ENCODE results near the gene TREML4. TPM values are rescaled to one million over a fixed set of nuclear protein-coding genes. Genes with fewer than 3 reads are reported as not detected.
"Not testable (repeated sequence)": the region's sequence is repeated elsewhere in the genome, so short reads cannot be mapped to it uniquely, and the experiment has no call there.

TREML4 gene
- total RNA-seq, 1 donor from 2014 or later, result not detected

DNA sequence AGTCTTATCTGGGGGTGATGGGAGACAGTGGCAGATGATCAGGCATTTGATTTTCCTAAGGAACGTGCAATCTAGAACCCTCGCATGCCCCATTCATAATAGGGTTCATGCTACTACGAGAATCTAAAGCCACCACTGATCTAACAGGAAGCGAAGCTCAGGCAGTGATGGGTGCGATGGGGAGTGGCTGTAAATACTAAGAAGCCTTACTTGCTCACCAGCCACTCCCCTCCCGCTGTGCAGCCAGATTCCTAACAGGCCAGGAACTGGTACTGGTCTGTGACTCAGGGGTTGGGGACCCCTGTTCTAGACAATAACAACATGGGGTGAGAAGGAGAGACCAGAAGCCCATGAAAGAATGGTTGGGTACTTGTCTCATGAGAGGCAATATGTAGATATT lies 4.5 kb downstream of the TREML4 start:
- TF ChIP-seq, protein P1, sequence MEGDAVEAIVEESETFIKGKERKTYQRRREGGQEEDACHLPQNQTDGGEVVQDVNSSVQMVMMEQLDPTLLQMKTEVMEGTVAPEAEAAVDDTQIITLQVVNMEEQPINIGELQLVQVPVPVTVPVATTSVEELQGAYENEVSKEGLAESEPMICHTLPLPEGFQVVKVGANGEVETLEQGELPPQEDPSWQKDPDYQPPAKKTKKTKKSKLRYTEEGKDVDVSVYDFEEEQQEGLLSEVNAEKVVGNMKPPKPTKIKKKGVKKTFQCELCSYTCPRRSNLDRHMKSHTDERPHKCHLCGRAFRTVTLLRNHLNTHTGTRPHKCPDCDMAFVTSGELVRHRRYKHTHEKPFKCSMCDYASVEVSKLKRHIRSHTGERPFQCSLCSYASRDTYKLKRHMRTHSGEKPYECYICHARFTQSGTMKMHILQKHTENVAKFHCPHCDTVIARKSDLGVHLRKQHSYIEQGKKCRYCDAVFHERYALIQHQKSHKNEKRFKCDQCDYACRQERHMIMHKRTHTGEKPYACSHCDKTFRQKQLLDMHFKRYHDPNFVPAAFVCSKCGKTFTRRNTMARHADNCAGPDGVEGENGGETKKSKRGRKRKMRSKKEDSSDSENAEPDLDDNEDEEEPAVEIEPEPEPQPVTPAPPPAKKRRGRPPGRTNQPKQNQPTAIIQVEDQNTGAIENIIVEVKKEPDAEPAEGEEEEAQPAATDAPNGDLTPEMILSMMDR (IDR thresholded peaks at IDR 0.05; ENCODE audit: insufficient read depth, low read length, poor library complexity, severe bottlenecking), result no peak
- H3K36me3 ChIP-seq (ENCODE audit: control insufficient read depth, insufficient read depth, low read length), result no peaks in the 10 kb centered on the region
- no peak for DNase-seq (ENCODE audit: low read depth)
- peaks cover 3% of the 10 kb centered on the region for H3K27me3 ChIP-seq (ENCODE audit: control insufficient read depth, insufficient read depth, low read length)
- no peak overlapping the region for H3K4me3 ChIP-seq (ENCODE audit: low read depth, low read length)

DNA sequence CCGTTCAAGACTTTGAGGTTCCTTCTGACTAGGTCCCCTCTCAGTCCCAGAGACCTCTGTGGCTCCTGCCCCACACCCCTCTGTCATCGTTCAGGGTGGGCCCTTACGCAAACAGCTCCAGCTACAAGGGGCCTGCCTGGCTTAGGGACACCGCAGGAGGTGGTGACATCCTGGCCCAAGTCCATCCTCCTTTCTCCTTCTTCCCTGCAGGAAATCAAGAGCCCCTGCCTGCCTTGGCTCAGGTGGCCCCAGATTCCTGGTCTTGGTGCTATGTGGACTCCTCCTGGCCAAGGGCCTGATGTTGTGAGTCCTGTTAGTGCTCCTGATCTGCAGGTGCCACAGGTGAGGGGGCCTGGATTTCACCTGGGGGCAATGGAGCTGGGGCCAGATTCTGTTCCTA lies 8.1 kb downstream of the TREML4 start:
- no peak for DNase-seq (ENCODE audit: low read depth)
- TF ChIP-seq, protein P1 (IDR thresholded peaks at IDR 0.05; ENCODE audit: insufficient read depth, low read length, poor library complexity, severe bottlenecking), result no peak
- H3K27me3 ChIP-seq (ENCODE audit: control insufficient read depth, insufficient read depth, low read length), result peaks cover 13% of the 10 kb centered on the region
- H3K4me3 ChIP-seq (ENCODE audit: low read depth, low read length), result no peak overlapping the region
- H3K36me3 ChIP-seq (ENCODE audit: control insufficient read depth, insufficient read depth, low read length), result no peaks in the 10 kb centered on the region

DNA sequence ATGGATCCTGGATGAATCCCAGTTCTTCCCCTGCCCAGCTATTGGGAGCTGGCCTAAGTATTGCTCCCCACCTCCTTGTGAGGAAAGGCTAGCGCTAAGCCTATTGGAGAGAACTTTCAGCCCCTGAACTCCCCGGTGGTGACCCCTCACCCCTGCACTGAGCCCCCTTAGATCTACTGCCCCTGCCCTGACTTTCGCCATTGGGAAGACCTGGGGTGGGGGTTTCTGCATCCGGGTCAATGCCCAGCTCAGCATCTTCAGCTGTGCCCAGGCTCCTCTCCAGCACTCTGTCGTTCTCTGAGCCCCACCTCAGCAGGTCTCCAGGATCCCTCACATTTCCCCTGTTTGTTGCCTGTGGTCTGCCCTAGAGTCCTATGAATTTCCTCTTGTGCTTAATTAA lies 9.0 kb downstream of the TREML4 start:
- Histone ChIP-seq H3K4me3 (ENCODE audit: low read depth, low read length) (no peak overlapping the region), H3K27me3 (ENCODE audit: control insufficient read depth, insufficient read depth, low read length) (peaks cover 13% of the 10 kb centered on the region), H3K36me3 (ENCODE audit: control insufficient read depth, insufficient read depth, low read length) (no peaks in the 10 kb centered on the region)
- TF ChIP-seq, protein P1 (IDR thresholded peaks at IDR 0.05; ENCODE audit: insufficient read depth, low read length, poor library complexity, severe bottlenecking), result no peak
- DNase-seq (ENCODE audit: low read depth), result no peak

DNA sequence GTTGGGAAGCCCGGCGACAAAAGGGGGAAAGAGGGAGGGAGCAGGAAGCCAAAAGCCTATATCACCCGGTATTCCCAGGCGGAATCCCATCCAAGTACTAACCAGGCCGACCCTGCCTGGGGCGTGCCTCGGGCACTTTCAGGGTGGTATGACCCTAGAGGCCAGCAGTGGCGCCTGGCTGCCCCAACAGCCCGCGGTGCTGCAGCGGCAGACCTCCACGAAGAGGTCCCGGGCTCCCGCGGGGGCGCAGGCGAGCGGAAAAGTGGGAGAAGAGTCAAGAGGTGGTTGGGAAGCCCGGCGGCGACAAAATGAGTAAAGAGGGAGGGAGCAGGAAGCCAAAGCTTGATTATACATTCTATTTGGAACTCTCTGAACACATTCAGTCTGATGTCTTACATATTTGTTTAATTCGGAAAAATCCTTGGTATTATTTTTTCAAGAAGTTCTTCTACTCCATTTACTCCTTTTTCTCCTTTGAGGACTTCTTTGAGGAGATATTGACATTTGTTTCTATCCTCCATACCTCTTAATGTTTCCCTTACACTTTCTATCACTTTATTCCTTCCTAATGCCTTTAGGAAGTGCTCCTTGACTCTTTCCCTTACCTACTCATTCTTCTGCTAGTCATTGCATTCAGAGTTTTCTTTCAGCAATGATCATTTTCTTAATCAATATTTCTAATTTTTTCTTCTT lies 11.5 kb downstream of the TREML4 start:
- TF ChIP-seq, protein P1 (IDR thresholded peaks at IDR 0.05; ENCODE audit: insufficient read depth, low read length, poor library complexity, severe bottlenecking), result no peak
- peaks cover 13% of the 10 kb centered on the region for H3K27me3 ChIP-seq (ENCODE audit: control insufficient read depth, insufficient read depth, low read length)

DNA sequence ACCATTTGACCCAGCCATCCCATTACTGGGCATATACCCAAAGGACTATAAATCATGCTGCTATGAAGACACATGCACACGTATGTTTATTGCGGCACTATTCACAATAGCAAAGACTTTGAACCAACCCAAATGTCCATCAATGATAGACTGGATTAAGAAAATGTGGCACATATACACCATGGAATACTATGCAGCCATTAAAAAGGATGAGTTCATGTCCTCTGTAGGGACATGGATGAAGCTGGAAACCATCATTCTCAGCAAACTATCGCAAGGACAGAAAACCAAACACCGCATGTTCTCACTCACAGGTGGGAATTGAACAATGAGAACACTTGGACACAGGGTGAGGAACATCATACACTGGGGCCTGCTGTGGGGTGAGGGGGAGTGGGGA lies 18.4 kb downstream of the TREML4 start:
- H3K27me3 ChIP-seq (ENCODE audit: control insufficient read depth, insufficient read depth, low read length); H3K36me3 ChIP-seq (ENCODE audit: control insufficient read depth, insufficient read depth, low read length): not testable (repeated sequence)

More for the DNA sequence above, 11.5 kb downstream of the TREML4 start:
- no peak overlapping the region for H3K4me3 ChIP-seq (ENCODE audit: low read depth, low read length)
- no peak for DNase-seq (ENCODE audit: low read depth)
- no peaks in the 10 kb centered on the region for H3K36me3 ChIP-seq (ENCODE audit: control insufficient read depth, insufficient read depth, low read length)

DNA sequence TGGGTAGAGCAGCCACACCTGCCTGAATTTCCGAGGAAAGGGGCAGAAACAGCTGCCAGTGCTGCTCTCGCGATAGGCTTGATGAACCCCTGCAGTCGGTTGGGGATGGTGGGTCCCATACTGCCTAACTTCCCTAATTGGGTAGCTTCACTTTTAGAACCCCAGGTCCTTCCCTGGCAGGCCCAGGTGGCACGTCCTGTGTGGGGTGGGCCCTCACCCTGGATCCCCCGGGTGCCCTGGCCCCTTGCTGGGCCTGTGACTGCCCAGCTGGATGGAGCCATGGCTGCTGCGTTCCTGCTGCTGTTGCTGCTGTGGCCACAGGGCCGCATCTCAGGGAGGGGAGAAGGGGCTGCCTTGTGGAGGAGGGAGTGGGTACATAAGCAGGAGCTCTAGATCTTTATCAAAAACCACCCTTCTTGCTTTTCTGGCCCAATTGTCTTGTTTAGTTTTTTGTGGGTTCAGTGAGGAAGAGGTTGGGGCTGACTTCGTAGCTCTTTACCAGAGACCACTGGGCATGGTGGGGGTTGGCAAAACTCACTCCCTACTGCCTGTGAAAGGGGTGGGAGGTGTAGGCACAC lies 19.2 kb downstream of the TREML4 start:
- Histone ChIP-seq H3K4me3 (ENCODE audit: low read depth, low read length) (no peak overlapping the region), H3K36me3 (ENCODE audit: control insufficient read depth, insufficient read depth, low read length) (no peaks in the 10 kb centered on the region)
- TF ChIP-seq, protein P1 (IDR thresholded peaks at IDR 0.05; ENCODE audit: insufficient read depth, low read length, poor library complexity, severe bottlenecking), result no peak

More for the DNA sequence above, 18.4 kb downstream of the TREML4 start:
- not testable (repeated sequence) for DNase-seq (ENCODE audit: low read depth); H3K4me3 ChIP-seq (ENCODE audit: low read depth, low read length)

More for the DNA sequence above, 19.2 kb downstream of the TREML4 start:
- DNase-seq (ENCODE audit: low read depth), result no peak
- no peaks in the 10 kb centered on the region for H3K27me3 ChIP-seq (ENCODE audit: control insufficient read depth, insufficient read depth, low read length)

All from kidney epithelial cell (primary cell).